Kidney (tissue), 14 donors: ENCODE results near the gene PPFIA4. TPM values are rescaled to one million over a fixed set of nuclear protein-coding genes. Genes with fewer than 3 reads are reported as not detected.

ENCODE experiments used
- DNase-seq, 5 donors: peaks; one replicate each; pipeline ENCODE4 v3.0.0-alpha.2; 2013 to 2020
- FAIRE-seq: peaks from 2 replicates; lab custom pipeline; 2012; peaks lifted over from hg19 to GRCh38; lab: Jason Lieb, UNC
- H3K27ac ChIP-seq, 2 donors: one replicate each; pipeline ENCODE4 v1.7.0; 2013; ENCODE audit warnings: low read depth in 2 of 2, low read length in 2 of 2, inconsistent platforms in 1 of 2
- H3K27me3 ChIP-seq: one replicate; pipeline ENCODE4 v1.7.1; 2013; ENCODE audit warnings: low read length, inconsistent platforms; ENCODE audit not compliant: control insufficient read depth, insufficient read depth
- H3K36me3 ChIP-seq, 3 donors: one replicate each; pipeline versions ENCODE4 v1.7.0 to v1.7.1; 2013; ENCODE audit warnings: low read length in 3 of 3, control low read depth in 1 of 3, inconsistent platforms in 1 of 3; ENCODE audit not compliant: insufficient read depth in 3 of 3, control insufficient read depth in 2 of 3
- H3K4me1 ChIP-seq, 3 donors: one replicate each; pipeline versions ENCODE4 v1.7.0 to v1.7.1; 2013; ENCODE audit warnings: low read length in 3 of 3, inconsistent platforms in 1 of 3, low read depth in 1 of 3; ENCODE audit not compliant: control insufficient read depth in 2 of 3, insufficient read depth in 2 of 3
- H3K4me3 ChIP-seq, 3 donors: one replicate each; pipeline versions ENCODE4 v1.7.0 to v1.8.1; 2013; ENCODE audit warnings: low read length in 3 of 3, control low read depth in 1 of 3, inconsistent platforms in 1 of 3
- H3K9ac ChIP-seq, 3 donors: one replicate each; pipeline versions ENCODE4 v1.7.0 to v1.7.1; 2013; ENCODE audit warnings: low read length in 3 of 3, control low read depth in 1 of 3, inconsistent platforms in 1 of 3
- H3K9me3 ChIP-seq, 3 donors: one replicate each; pipeline versions ENCODE4 v1.7.0 to v1.7.1; 2013; ENCODE audit warnings: low read length in 3 of 3, control low read depth in 1 of 3, inconsistent platforms in 1 of 3; ENCODE audit not compliant: control insufficient read depth in 2 of 3, insufficient read depth in 1 of 3
- CTCF ChIP-seq: IDR thresholded peaks from 3 replicates; pipeline ENCODE4 v1.5.1; 2012; ENCODE audit warnings: mild to moderate bottlenecking, moderate library complexity, borderline replicate concordance; ENCODE audit not compliant: insufficient read depth; ENCODE audit errors: extremely low read depth
- intact Hi-C: fragments of 100-400 bp; cut with DNase I; formaldehyde crosslinking; loops from one replicate; pipeline ENCODE4 v1.11.1; 2022
- polyA plus RNA-seq: library from polyadenylated mRNA; stranded (reverse); fragments of 350-450 nt; fragmentation: Illumina TruSeq; extraction: RNeasy Lipid Tissue Mini Kit (QIAGEN cat#74804); gene quantifications from one replicate; pipeline ENCODE4 v1.2.3, GENCODE V29; 2014; ENCODE audit warnings: low read depth, low replicate concordance; ENCODE audit not compliant: insufficient read depth
- total RNA-seq: library from RNA; stranded (reverse); fragmentation: NEBNext Ultra II Directional; extraction: Animal tissue kit (Norgen Biotek cat#: 25700); gene quantifications from one replicate; pipeline ENCODE4 v1.2.1, GENCODE V29; 2021
- donor health status: control.
- donor health status: control.
- donor health status: control.
- donor health status: control.
- donor health status: control.
- donor health status: DM: yes; HTN: yes; CAD: no.
- donor health status: Normal renal cell carcinoma (clear cell type).

Gene PPFIA4
- total and polyA plus RNA-seq, 2 donors from 2014 or later = 1.7 to 5.2 TPM

GRCh38 chr1:202987922-202988583 is 38.2 kb upstream of the PPFIA4 start:
- no peak overlapping the region for H3K4me3 ChIP-seq
- H3K36me3 ChIP-seq = no peaks in the 10 kb centered on the region
- no peak overlapping the region for H3K27ac ChIP-seq
- intact Hi-C loops = no loop called here
- FAIRE-seq (no peak), DNase-seq (no peak)
- no peak overlapping the region for H3K9ac ChIP-seq
- H3K27me3 ChIP-seq = no peaks in the 10 kb centered on the region
- H3K4me1 ChIP-seq = no peaks in the 10 kb centered on the region
- H3K9me3 ChIP-seq = no peaks in the 10 kb centered on the region
- no peak for TF ChIP-seq CTCF

GRCh38 chr1:202989879-202990278 is 36.4 kb upstream of the PPFIA4 start:
- H3K4me1 ChIP-seq = no peaks in the 10 kb centered on the region
- H3K36me3 ChIP-seq = no peaks in the 10 kb centered on the region
- no peaks in the 10 kb centered on the region for H3K27me3 ChIP-seq
- H3K27ac ChIP-seq = no peak overlapping the region
- no peaks in the 10 kb centered on the region for H3K9me3 ChIP-seq
- H3K9ac ChIP-seq = no peak overlapping the region
- no peak for DNase-seq
- intact Hi-C loops = no loop called here
- no peak for TF ChIP-seq CTCF
- no peak for FAIRE-seq
- no peak overlapping the region for H3K4me3 ChIP-seq

GRCh38 chr1:202991112-202991511 is 35.2 kb upstream of the PPFIA4 start:
- no peak for FAIRE-seq

More at GRCh38 chr1:202991112-202991511, 35.2 kb upstream of the PPFIA4 start:
- Histone ChIP-seq H3K4me3 (no peak overlapping the region), H3K9me3 (no peaks in the 10 kb centered on the region), H3K9ac (no peak overlapping the region), H3K36me3 (no peaks in the 10 kb centered on the region), H3K27ac (no peak overlapping the region), H3K27me3 (no peaks in the 10 kb centered on the region), H3K4me1 (no peaks in the 10 kb centered on the region)
- no peak for DNase-seq
- no peak for TF ChIP-seq CTCF
- intact Hi-C loops = no loop called here
